IgD-negative memory B cell (primary cell): ENCODE measurements around the gene LILRA5. TPM values are rescaled to one million over a fixed set of nuclear protein-coding genes. Genes with fewer than 3 reads are reported as not detected.
"Not testable (repeated sequence)": the region's sequence is repeated elsewhere in the genome, so short reads cannot be mapped to it uniquely, and the experiment has no call there.

Experiments used
- H3K27ac Mint-ChIP-seq, 3 donors: one replicate each; pipeline ENCODE4 v1.8.0; 2020 to 2022; ENCODE audit warnings: mild to moderate bottlenecking in 3 of 3, mixed read lengths in 3 of 3, moderate library complexity in 1 of 3
- H3K27me3 Mint-ChIP-seq: one replicate; pipeline ENCODE4 v1.8.0; 2021; ENCODE audit warnings: mixed read lengths
- H3K36me3 Mint-ChIP-seq: one replicate; pipeline ENCODE4 v1.8.0; 2020; ENCODE audit warnings: mild to moderate bottlenecking, mixed read lengths
- H3K4me1 Mint-ChIP-seq, 3 donors: one replicate each; pipeline ENCODE4 v1.8.0; 2020 to 2022; ENCODE audit warnings: mixed read lengths in 3 of 3, mild to moderate bottlenecking in 1 of 3
- H3K4me3 Mint-ChIP-seq, 4 donors: one replicate each; pipeline ENCODE4 v1.8.0; 2020 to 2022; ENCODE audit warnings: mild to moderate bottlenecking in 4 of 4, mixed read lengths in 4 of 4, moderate library complexity in 3 of 4
- H3K9me3 Mint-ChIP-seq, 3 donors: one replicate each; pipeline ENCODE4 v1.8.0; 2020 to 2021; ENCODE audit warnings: mixed read lengths in 3 of 3, mild to moderate bottlenecking in 1 of 3
- polyA plus RNA-seq: library from polyadenylated mRNA; unstranded; fragments of 300-500 nt; fragmentation: Illumina TruSeq; gene quantifications from one replicate; pipeline ENCODE4 v1.2.3, GENCODE V29; 2021

The LILRA5 gene
- polyA plus RNA-seq, 1 donor from 2014 or later, result 0.59 TPM

GRCh38 chr19:54339646-54340358 lies 26.8 kb upstream of the LILRA5 start:
- H3K4me3 Mint-ChIP-seq, result peak overlapping the region; percentile 31 to 86 (median 70)

GRCh38 chr19:54338521-54338920 lies 25.6 kb upstream of the LILRA5 start:
- H3K9me3 Mint-ChIP-seq, result no peaks in the 10 kb centered on the region
- H3K27ac Mint-ChIP-seq, result peak overlapping the region; percentile 83 to 95 (median 92)
- H3K36me3 Mint-ChIP-seq, result no peaks in the 10 kb centered on the region
- H3K4me3 Mint-ChIP-seq, result peak overlapping the region in 1 of 4 donors; percentile 90
- peaks cover 2% of the 10 kb centered on the region for H3K27me3 Mint-ChIP-seq
- peaks cover 27 to 41% (median 27%) of the 10 kb centered on the region in 3 donors for H3K4me1 Mint-ChIP-seq

More at GRCh38 chr19:54339646-54340358, 26.8 kb upstream of the LILRA5 start:
- H3K36me3 Mint-ChIP-seq, result no peaks in the 10 kb centered on the region
- peaks cover 28 to 40% (median 34%) of the 10 kb centered on the region in 3 donors for H3K4me1 Mint-ChIP-seq
- H3K9me3 Mint-ChIP-seq, result no peaks in the 10 kb centered on the region
- H3K27me3 Mint-ChIP-seq, result peaks cover 2% of the 10 kb centered on the region
- peak overlapping the region; percentile 83 to 95 (median 92) for H3K27ac Mint-ChIP-seq

DNA sequence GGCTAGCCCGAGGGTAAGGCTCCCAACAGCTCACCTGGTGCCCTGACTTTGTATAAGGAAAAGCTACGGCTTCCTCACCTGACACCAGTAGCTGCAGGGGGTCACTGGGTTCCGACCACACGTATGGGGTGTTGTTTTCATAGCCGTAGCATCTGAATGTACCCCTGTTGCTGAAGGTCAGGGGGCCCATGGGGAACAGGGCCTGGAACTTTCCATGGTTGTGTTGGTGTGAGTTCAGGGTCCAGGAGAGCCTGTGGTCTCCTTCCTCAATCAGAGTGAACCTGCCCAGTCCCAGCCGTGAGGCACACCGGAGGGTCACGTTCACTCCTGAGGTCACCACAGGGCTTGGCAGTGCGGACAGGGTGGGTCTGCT lies 24.9 kb upstream of the LILRA5 start:
- H3K4me1 Mint-ChIP-seq, result peaks cover 29 to 48% (median 30%) of the 10 kb centered on the region in 3 donors
- peak overlapping the region in 2 of 3 donors; percentile 92 to 93 for H3K27ac Mint-ChIP-seq
- H3K9me3 Mint-ChIP-seq, result no peaks in the 10 kb centered on the region
- H3K4me3 Mint-ChIP-seq, result peak overlapping the region in 2 of 4 donors; percentile 68 to 89
- peaks cover 2% of the 10 kb centered on the region for H3K27me3 Mint-ChIP-seq
- no peaks in the 10 kb centered on the region for H3K36me3 Mint-ChIP-seq

GRCh38 chr19:54336893-54337857 lies 24.2 kb upstream of the LILRA5 start:
- peaks cover 30 to 49% (median 31%) of the 10 kb centered on the region in 3 donors for H3K4me1 Mint-ChIP-seq
- no peaks in the 10 kb centered on the region for H3K9me3 Mint-ChIP-seq
- H3K27me3 Mint-ChIP-seq, result peaks cover 2% of the 10 kb centered on the region
- H3K36me3 Mint-ChIP-seq, result no peaks in the 10 kb centered on the region
- peak overlapping the region in 1 of 4 donors; percentile 89 for H3K4me3 Mint-ChIP-seq
- peak overlapping the region in 2 of 3 donors; percentile 7 to 96 for H3K27ac Mint-ChIP-seq

- Mint-ChIP-seq H3K27me3 (peaks cover 2% of the 10 kb centered on the region), H3K4me1 (peaks cover 30 to 46% (median 31%) of the 10 kb centered on the region in 3 donors), H3K36me3 (no peaks in the 10 kb centered on the region), H3K4me3 (no peak overlapping the region), H3K9me3 (no peaks in the 10 kb centered on the region), H3K27ac (peak overlapping the region; percentile 7 to 96 (median 89))
Observed at GRCh38 chr19:54335979-54336892, 23.3 kb upstream of the LILRA5 start.

GRCh38 chr19:54335164-54335563 lies 22.2 kb upstream of the LILRA5 start:
- no peaks in the 10 kb centered on the region for H3K9me3 Mint-ChIP-seq
- H3K27me3 Mint-ChIP-seq, result peaks cover 2% of the 10 kb centered on the region
- no peaks in the 10 kb centered on the region for H3K36me3 Mint-ChIP-seq
- no peak overlapping the region for H3K4me3 Mint-ChIP-seq
- peaks cover 26 to 38% (median 29%) of the 10 kb centered on the region in 3 donors for H3K4me1 Mint-ChIP-seq
- H3K27ac Mint-ChIP-seq, result peak overlapping the region in 1 of 3 donors; percentile 80

DNA sequence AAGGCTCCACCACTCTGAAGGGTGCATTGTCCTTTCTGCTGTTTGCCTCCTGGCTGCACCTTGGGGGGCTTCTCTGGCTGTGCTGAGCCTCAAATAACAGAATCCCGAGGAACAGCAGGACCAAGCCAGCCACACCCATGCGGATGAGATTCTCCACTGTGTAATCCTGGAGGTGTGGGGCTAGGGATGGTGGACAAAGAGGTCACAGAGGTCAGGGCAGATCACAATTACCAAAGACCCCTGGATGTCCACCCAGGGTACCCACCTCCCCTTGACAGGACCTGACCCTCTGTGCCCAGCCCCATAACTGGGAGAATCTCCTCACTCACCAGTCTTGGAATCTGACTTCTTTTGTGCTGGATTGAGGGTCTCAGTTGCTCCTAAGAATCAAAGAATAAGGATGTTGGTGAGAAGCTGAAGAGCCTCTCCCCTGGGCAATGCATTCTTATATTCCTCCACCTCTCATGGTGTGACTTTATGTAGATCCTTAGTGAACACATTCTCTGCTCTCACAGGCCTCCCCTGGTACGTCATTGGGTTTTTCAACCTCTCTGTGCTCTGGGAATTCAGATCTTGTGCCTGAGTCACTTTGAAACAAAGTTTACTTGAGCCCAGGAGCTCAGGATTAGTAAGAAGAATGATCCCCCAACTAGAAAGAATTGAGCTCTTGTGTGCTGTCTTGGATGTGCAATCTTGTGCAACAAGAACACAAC lies 20.8 kb upstream of the LILRA5 start:
- no peak overlapping the region for H3K4me3 Mint-ChIP-seq
- H3K36me3 Mint-ChIP-seq, result no peaks in the 10 kb centered on the region
- peaks cover 14 to 29% (median 18%) of the 10 kb centered on the region in 3 donors for H3K4me1 Mint-ChIP-seq
- H3K27ac Mint-ChIP-seq, result peak overlapping the region in 2 of 3 donors; percentile 47 to 71
- H3K9me3 Mint-ChIP-seq, result no peaks in the 10 kb centered on the region
- H3K27me3 Mint-ChIP-seq, result no peaks in the 10 kb centered on the region

- Mint-ChIP-seq H3K27ac (peak overlapping the region in 1 of 3 donors; percentile 29), H3K9me3 (no peaks in the 10 kb centered on the region), H3K36me3 (no peaks in the 10 kb centered on the region), H3K27me3 (peaks cover 5% of the 10 kb centered on the region), H3K4me1 (peaks cover 16 to 31% (median 25%) of the 10 kb centered on the region in 3 donors), H3K4me3 (no peak overlapping the region)
Observed at GRCh38 chr19:54332149-54332548, 19.2 kb upstream of the LILRA5 start.

GRCh38 chr19:54331626-54332025 lies 18.7 kb upstream of the LILRA5 start:
- Mint-ChIP-seq H3K9me3 (no peaks in the 10 kb centered on the region), H3K4me3 (no peak overlapping the region), H3K27ac (no peak overlapping the region), H3K36me3 (no peaks in the 10 kb centered on the region), H3K27me3 (peaks cover 5% of the 10 kb centered on the region), H3K4me1 (peaks cover 18 to 35% (median 28%) of the 10 kb centered on the region in 3 donors)

GRCh38 chr19:54329476-54330165 lies 16.7 kb upstream of the LILRA5 start:
- Mint-ChIP-seq H3K4me1 (peaks cover 27 to 43% (median 34%) of the 10 kb centered on the region in 3 donors), H3K27me3 (peaks cover 8% of the 10 kb centered on the region), H3K9me3 (no peaks in the 10 kb centered on the region), H3K4me3 (no peak overlapping the region), H3K36me3 (no peaks in the 10 kb centered on the region), H3K27ac (no peak overlapping the region)

DNA sequence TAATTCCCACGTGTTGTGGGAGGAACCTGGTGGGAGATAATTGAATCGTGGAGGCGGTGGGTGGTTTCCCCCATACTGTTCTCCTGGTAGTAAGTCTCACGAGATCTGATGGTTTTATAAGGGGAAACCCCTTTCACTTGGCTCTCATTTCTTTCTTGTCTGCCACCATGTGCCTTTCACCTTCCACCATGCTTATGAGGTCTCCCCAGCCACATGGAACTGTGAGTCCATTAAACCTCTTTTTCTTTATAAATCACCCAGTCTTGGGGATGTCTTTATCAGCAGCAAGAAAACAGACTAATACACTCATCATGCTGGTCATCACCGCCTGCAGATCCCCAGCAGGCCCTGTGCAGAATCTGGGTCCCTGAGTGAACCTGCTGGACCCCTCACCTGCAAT lies 15.8 kb upstream of the LILRA5 start:
- not testable (repeated sequence) for H3K4me3 Mint-ChIP-seq, H3K27me3 Mint-ChIP-seq, H3K36me3 Mint-ChIP-seq, H3K9me3 Mint-ChIP-seq
- H3K27ac Mint-ChIP-seq, result peak overlapping the region in 2 of 3 donors; percentile 10 to 30
- peaks cover 27 to 37% (median 28%) of the 10 kb centered on the region in 3 donors for H3K4me1 Mint-ChIP-seq

DNA sequence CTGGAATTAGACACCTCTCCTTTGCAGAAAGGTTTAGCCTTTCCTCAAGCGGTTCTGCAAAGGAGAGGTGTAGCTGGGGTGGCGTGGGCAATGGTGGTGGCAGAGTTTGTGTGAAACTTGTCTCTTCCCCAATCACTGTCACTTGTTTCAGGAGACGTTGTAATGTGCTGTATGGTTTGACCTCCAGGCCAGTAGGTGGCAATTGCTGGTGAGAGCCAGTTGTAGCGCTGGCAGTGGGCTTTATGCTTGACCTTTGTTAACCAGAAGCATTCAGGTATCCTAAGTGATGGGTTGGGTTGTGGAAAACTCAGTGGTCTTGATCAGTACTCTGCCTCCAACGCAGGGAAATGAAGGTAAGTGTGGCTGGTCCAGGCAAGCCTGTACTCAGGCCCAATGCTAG lies 12.7 kb upstream of the LILRA5 start:
- peaks cover 19 to 27% (median 24%) of the 10 kb centered on the region in 3 donors for H3K4me1 Mint-ChIP-seq
- H3K27ac Mint-ChIP-seq, result peak overlapping the region in 1 of 3 donors; percentile 23

GRCh38 chr19:54325194-54325621 lies 12.2 kb upstream of the LILRA5 start:
- H3K27ac Mint-ChIP-seq, result peak overlapping the region in 1 of 3 donors; percentile 23
- H3K9me3 Mint-ChIP-seq, result no peaks in the 10 kb centered on the region
- H3K36me3 Mint-ChIP-seq, result no peaks in the 10 kb centered on the region
- H3K27me3 Mint-ChIP-seq, result peaks cover 8% of the 10 kb centered on the region
- peak overlapping the region in 1 of 4 donors; percentile 68 for H3K4me3 Mint-ChIP-seq
- peaks cover 19 to 27% (median 24%) of the 10 kb centered on the region in 3 donors for H3K4me1 Mint-ChIP-seq

More for the DNA sequence above, 12.7 kb upstream of the LILRA5 start:
- Mint-ChIP-seq H3K27me3 (peaks cover 8% of the 10 kb centered on the region), H3K9me3 (no peaks in the 10 kb centered on the region), H3K36me3 (no peaks in the 10 kb centered on the region), H3K4me3 (no peak overlapping the region)
